ENCODE results near the gene KLK14.

- TF ChIP-seq CTCF (IDR thresholded peaks at IDR 0.05 in 2 of 3, conservative IDR thresholded peaks at IDR 0.05 in 1 of 3; ENCODE audit: borderline replicate concordance in 1 of 3, insufficient read depth in 1 of 3, low read depth in 2 of 3, low read length in 2 of 3) (no peak), POLR2A (IDR thresholded peaks at IDR 0.05; ENCODE audit: borderline replicate concordance, extremely low read depth, insufficient read depth, insufficient read length) (no peak)
Measured at GRCh38 chr19:51098365-51099046, 15.8 kb upstream of the KLK14 start.

Measured in HCT116 (cell line).